T47D (cell line): ENCODE results near the gene C11orf68.

Experiments
- DNase-seq, 2 experiments: peaks; one replicate each; pipeline versions ENCODE4 v3.0.0 to v3.0.0-alpha.2; 2011 to 2012; ENCODE audit warnings: low read depth in 1 of 2, low spot score in 1 of 2
- JUND ChIP-seq: IDR thresholded peaks from 2 replicates; pipeline ENCODE4 v1.6.1; 2012; ENCODE audit warnings: low read depth
- in situ Hi-C: cut with HindIII; loops from 2 replicates; pipeline ENCODE4 v1.10.0; 2016; ENCODE audit warnings: low sequenced_read_pairs, low pct_unique_long_range_greater_than_20kb

The C11orf68 gene

GRCh38 chr11:65867284-65868071 is 51.4 kb downstream of the C11orf68 start:
- no peak for TF ChIP-seq JUND
- in situ Hi-C loops, result no loop called here

More at GRCh38 chr11:65867284-65868071, 51.4 kb downstream of the C11orf68 start:
- DNase-seq, result no peak
